Ovary (tissue), 9 donors: ENCODE measurements around the gene SVOP. TPM values are rescaled to one million over a fixed set of nuclear protein-coding genes. Genes with fewer than 3 reads are reported as not detected.

ENCODE experiments used
- DNase-seq, 5 donors: peaks; one replicate each; pipeline ENCODE4 v3.0.0-alpha.2; 2019 to 2020
- H3K27ac ChIP-seq, 2 donors: fragments of 200-600 bp; one replicate each; pipeline versions ENCODE4 v1.5.1 to v1.8.0; 2019 to 2022
- H3K27me3 ChIP-seq: fragments of 200-600 bp; one replicate; pipeline ENCODE4 v1.8.0; 2022
- H3K36me3 ChIP-seq: fragments of 200-600 bp; sonication (generic); one replicate; pipeline ENCODE4 v1.5.1; 2019
- H3K4me1 ChIP-seq: one replicate; pipeline ENCODE4 v1.8.1; 2013; ENCODE audit warnings: mild to moderate bottlenecking, moderate library complexity; ENCODE audit not compliant: insufficient read depth
- H3K4me3 ChIP-seq: fragments of 200-600 bp; sonication (generic); one replicate; pipeline ENCODE4 v1.5.1; 2017
- H3K9me3 ChIP-seq, 2 donors: fragments of 200-600 bp in 1 of 2; sonication (generic) in 1 of 2; one replicate each; pipeline versions ENCODE4 v1.5.1 to v1.8.1; 2013 to 2019; ENCODE audit warnings: mild to moderate bottlenecking in 1 of 2, moderate library complexity in 1 of 2
- EP300 ChIP-seq: sonication (generic); formaldehyde crosslinking; IDR thresholded peaks from one replicate; pipeline ENCODE4 v1.6.1; 2017; ENCODE audit warnings: antibody characterized with exemption
- POLR2A ChIP-seq: fragments of 450-650 bp; IDR thresholded peaks from one replicate; pipeline ENCODE4 v1.6.1; 2017; ENCODE audit warnings: antibody characterized with exemption, mild to moderate bottlenecking, moderate library complexity
- WGBS, 3 donors: extraction: QIAGEN DNeasy Blood & Tissue Kit in 1 of 3; methylation state at CpG; one replicate each; pipeline versions ENCODE4 v1.1.5 to v1.1.7; 2013 to 2017; 5-methylcytosine and 5-hydroxymethylcytosine counted together
- intact Hi-C, 4 donors: fragments of 100-400 bp; cut with DNase I; formaldehyde crosslinking; loops; one replicate each; pipeline versions ENCODE4 v1.11.0 to v1.15.1; 2022 to 2023
- polyA plus RNA-seq, 2 donors: library from polyadenylated mRNA; stranded (reverse); fragments of 200-250 nt in 1 of 2; fragments of 350-450 nt in 1 of 2; fragmentation: Illumina TruSeq in 1 of 2; extraction: RNeasy Lipid Tissue Mini Kit (QIAGEN cat#74804) in 1 of 2; gene quantifications; one replicate each; pipeline ENCODE4 v1.2.3, GENCODE V29; 2013 to 2014
- total RNA-seq, 7 donors: library from RNA; depleted of rRNA in 2 of 7; stranded (reverse); fragments of >200 nt in 2 of 7; fragmentation: NEBNext Ultra II Directional in 3 of 7; extraction: Animal tissue kit (Norgen Biotek cat#: 25700) in 3 of 7; gene quantifications; one replicate each; pipeline versions ENCODE4 v1.1.0 to v1.2.4, GENCODE V29; 2016 to 2023
- TF ChIP-seq, protein P1 (sequence below), 3 donors: fragments of 450-650 bp in 2 of 3; fragments of 200-600 bp in 1 of 3; IDR thresholded peaks; one replicate each; pipeline versions ENCODE4 v1.5.1 to v1.8.0; 2016 to 2022; ENCODE audit warnings: antibody characterized with exemption in 3 of 3, mild to moderate bottlenecking in 1 of 3
- donor health status: DM: no; HTN: no; CAD: no; lungs with moderate emphysema.
- donor health status: DM: no; HTN: no; CAD: no.
- donor health status: Bipolar disorder and iron deficiency.
- donor health status: DM: yes; HTN: yes; CAD: no.
- donor health status: DM: no; HTN: no; CAD: no.
- donor health status: DM: yes; HTN: yes; CAD: no.

Gene SVOP
- total and polyA plus RNA-seq, 9 donors, result not detected

DNA sequence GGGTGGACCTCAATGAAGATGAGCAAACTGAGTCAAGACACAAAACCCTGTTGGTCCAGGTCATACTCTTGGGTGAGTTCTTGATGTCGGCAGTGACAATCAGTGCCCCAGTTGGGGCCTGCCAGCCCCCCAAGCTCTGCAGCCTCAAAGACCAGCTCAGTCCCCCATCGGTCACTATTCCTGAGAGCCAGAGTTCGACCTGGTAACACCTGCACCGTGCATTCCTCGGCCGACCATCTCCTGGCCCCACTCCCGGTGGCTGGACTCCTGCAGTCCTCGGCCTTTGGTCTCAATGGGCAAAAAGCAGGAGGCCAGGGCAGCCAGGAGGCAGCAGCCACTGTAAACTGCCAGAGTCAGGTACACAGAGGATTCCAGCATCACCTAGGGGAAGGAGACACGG lies 108.5 kb downstream of the SVOP start:
- no peaks in the 10 kb centered on the region for H3K9me3 ChIP-seq
- no peaks in the 10 kb centered on the region for H3K4me1 ChIP-seq
- TF ChIP-seq, protein P1, sequence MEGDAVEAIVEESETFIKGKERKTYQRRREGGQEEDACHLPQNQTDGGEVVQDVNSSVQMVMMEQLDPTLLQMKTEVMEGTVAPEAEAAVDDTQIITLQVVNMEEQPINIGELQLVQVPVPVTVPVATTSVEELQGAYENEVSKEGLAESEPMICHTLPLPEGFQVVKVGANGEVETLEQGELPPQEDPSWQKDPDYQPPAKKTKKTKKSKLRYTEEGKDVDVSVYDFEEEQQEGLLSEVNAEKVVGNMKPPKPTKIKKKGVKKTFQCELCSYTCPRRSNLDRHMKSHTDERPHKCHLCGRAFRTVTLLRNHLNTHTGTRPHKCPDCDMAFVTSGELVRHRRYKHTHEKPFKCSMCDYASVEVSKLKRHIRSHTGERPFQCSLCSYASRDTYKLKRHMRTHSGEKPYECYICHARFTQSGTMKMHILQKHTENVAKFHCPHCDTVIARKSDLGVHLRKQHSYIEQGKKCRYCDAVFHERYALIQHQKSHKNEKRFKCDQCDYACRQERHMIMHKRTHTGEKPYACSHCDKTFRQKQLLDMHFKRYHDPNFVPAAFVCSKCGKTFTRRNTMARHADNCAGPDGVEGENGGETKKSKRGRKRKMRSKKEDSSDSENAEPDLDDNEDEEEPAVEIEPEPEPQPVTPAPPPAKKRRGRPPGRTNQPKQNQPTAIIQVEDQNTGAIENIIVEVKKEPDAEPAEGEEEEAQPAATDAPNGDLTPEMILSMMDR (IDR thresholded peaks at IDR 0.05), result no peak
- TF ChIP-seq POLR2A, result no peak
- no peak for TF ChIP-seq EP300
- H3K36me3 ChIP-seq, result no peaks in the 10 kb centered on the region
- DNase-seq, result no peak
- no peak overlapping the region for H3K27ac ChIP-seq
- no peak overlapping the region for H3K4me3 ChIP-seq
- H3K27me3 ChIP-seq, result no peaks in the 10 kb centered on the region
- intact Hi-C loops, result no loop called here
- 92 to 93% (median 93%) methylated on average over 9 of the region's 9 CpGs for WGBS, 3 donors

DNA sequence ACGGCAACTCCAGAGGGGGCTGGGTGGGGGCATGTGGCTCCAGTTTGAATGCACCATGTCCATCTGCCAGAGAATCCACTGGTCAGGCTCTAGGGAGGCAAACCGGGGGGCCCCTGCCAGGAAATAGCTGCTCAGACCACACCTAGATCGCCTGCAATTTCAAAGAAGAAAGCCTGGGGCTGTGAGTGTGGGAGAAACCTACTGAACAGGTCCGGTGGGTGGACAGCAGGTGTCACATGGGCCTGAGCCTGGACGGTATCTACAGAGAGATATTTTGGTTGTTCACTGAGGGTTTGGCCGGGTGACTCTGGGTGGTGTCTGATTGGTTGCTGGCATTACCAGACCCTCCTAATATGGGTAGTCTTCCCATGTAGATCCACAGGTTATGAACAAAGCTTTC lies 109.0 kb downstream of the SVOP start:
- DNase-seq, result no peak
- no peaks in the 10 kb centered on the region for H3K4me1 ChIP-seq
- H3K27ac ChIP-seq, result no peak overlapping the region
- no peak overlapping the region for H3K4me3 ChIP-seq
- H3K9me3 ChIP-seq, result no peaks in the 10 kb centered on the region
- no peak for TF ChIP-seq EP300
- 70 to 82% (median 71%) methylated on average over 6 of the region's 6 CpGs for WGBS, 3 donors
- intact Hi-C loops, result no loop called here
- no peaks in the 10 kb centered on the region for H3K36me3 ChIP-seq
- H3K27me3 ChIP-seq, result no peaks in the 10 kb centered on the region

- H3K4me1 ChIP-seq, result no peaks in the 10 kb centered on the region
- TF ChIP-seq EP300, result no peak
- no peak for TF ChIP-seq POLR2A
- TF ChIP-seq, protein P1 (IDR thresholded peaks at IDR 0.05), result no peak
- no peak for DNase-seq
- no peaks in the 10 kb centered on the region for H3K27me3 ChIP-seq
- H3K27ac ChIP-seq, result no peak overlapping the region
- H3K4me3 ChIP-seq, result no peak overlapping the region
- no peaks in the 10 kb centered on the region for H3K36me3 ChIP-seq
- WGBS, 3 donors, result 79 to 85% (median 80%) methylated on average over 5 of the region's 5 CpGs
- H3K9me3 ChIP-seq, result no peaks in the 10 kb centered on the region
- intact Hi-C loops, result no loop called here
Observed at GRCh38 chr12:108910336-108910735, 110.5 kb downstream of the SVOP start.

DNA sequence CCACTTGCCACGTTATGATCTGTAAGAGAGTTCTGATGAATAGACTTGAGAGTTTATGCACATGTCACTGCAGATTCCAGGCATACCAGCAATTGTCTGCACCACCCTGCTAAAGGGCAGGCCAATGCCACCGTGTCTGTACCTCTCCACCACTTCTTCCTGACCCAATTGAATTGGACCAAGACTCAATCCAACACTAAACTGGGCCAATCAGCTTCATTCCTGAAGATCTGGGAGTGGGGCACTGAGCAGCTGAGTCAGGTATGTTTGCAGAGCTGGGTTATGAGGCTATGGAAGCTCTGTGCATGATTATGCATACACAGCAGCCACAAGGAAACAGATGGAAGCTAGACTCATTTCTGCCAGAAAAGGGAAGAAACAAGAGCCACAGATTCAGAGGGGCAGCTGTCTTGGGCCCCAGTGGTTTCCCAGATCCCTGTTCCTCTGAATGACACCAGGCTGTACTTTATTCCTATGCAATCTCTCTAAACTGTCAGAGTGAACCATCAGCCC lies 113.0 kb downstream of the SVOP start:
- WGBS, 3 donors, result 11 to 17% (median 15%) methylated on average over 2 of the region's 2 CpGs
- Histone ChIP-seq H3K27ac (no peak overlapping the region), H3K9me3 (no peaks in the 10 kb centered on the region), H3K27me3 (no peaks in the 10 kb centered on the region), H3K4me3 (no peak overlapping the region), H3K4me1 (no peaks in the 10 kb centered on the region), H3K36me3 (no peaks in the 10 kb centered on the region)
- DNase-seq, result no peak
- TF ChIP-seq POLR2A (no peak), EP300 (no peak)
- TF ChIP-seq, protein P1 (IDR thresholded peaks at IDR 0.05), result no peak
- intact Hi-C loops, result no loop called here

GRCh38 chr12:108906971-108907370 lies 113.9 kb downstream of the SVOP start:
- intact Hi-C loops, result no loop called here
- H3K27ac ChIP-seq, result no peak overlapping the region

More at GRCh38 chr12:108906971-108907370, 113.9 kb downstream of the SVOP start:
- TF ChIP-seq POLR2A (no peak), EP300 (no peak)
- TF ChIP-seq, protein P1 (IDR thresholded peaks at IDR 0.05), result no peak
- no peak overlapping the region for H3K4me3 ChIP-seq
- H3K27me3 ChIP-seq, result no peaks in the 10 kb centered on the region
- H3K9me3 ChIP-seq, result no peaks in the 10 kb centered on the region
- no peak for DNase-seq
- no peaks in the 10 kb centered on the region for H3K36me3 ChIP-seq
- H3K4me1 ChIP-seq, result no peaks in the 10 kb centered on the region
- 47 to 59% (median 58%) methylated on average over 2 of the region's 2 CpGs for WGBS, 3 donors
